HT1080 (cell line): ENCODE data around the gene GALNT9. TPM values are rescaled to one million over a fixed set of nuclear protein-coding genes. Genes with fewer than 3 reads are reported as not detected.

ENCODE experiments used
- DNase-seq: peaks from one replicate; pipeline ENCODE4 v3.0.0-alpha.2; 2015; ENCODE audit warnings: low read depth
- total RNA-seq: library from RNA; depleted of rRNA; stranded (reverse); fragments of >200 nt; shearing (Covaris generic); gene quantifications from 2 replicates; pipeline ENCODE4 v1.2.3, GENCODE V29; 2014

Gene GALNT9
- total RNA-seq, 1 experiment from 2014 or later: not detected

DNA sequence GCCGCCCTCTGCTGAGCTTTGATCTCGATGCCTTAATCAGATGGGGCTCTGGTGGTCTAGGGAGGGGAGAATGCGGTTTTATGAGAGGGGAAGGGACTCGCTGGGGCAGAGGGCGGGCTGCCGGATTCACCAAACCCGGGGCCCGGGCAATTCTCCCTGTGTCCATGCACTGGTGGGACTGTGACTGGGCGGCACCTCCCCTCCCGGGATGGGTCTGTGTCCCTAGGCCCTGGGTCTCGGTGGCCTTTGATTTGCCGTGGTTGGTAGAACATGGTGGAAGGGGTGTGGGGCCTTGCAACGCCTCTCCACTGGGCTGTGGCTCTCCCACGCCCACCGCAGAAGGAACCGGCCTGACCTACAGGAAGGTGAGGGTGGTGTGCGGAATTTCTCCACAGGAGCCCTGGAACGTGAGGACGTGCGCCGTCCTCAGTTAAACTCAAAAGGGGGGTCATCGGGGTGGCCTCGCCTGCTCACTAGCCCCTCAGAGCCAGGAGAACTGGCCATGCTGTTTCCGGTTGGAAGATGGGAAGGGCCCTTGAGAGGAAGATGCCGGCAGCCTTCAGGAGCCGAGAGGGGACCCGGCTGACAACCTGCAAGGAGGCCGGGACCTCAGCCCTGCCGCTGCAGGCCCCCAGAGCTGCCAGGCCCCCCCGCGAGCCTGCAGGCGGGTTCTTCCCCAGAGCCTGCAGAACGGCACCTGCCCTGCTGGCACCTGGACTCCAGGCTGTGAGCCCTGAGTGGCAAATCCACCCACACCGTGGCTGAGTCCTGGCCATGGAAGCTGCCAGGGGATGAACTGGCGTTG lies 141.5 kb downstream of the GALNT9 start:
- DNase-seq: no peak

DNA sequence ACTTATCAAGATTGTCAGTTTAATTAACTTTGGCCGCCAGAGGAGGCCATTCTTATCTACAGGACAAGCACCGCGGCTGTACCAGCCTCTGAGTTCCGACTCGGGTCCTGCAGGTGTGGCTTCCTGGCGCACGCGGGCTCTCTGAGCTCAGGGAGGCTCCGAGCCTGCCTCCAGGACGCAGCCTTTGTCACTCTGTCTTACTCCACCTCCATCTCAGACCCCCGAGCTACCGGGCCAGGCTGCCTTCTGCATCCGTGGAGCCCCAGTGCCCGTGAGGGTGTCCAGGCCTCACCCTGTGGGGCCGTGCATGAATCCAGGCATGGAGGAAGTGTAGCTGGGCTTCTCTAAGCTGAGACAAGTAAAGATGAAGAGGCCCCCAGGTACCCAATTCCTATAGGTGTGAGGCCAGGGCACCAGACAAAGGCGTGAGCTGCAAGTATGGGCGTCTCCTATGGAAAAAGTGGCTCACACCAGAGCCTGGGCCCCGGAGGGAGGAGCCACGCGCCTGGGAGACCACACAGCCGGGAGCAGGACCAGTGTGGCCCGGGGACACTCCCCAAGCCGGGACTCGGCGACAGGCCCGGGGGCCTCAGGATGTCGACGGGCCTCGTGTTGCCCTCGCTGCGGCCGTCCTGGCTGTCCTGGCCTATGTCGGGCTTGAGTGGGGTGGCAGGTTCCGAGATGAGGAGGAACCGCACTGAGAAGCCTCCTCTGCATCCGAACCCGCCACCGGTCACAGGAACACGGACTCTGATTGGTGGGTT lies 142.3 kb downstream of the GALNT9 start:
- DNase-seq: no peak

DNA sequence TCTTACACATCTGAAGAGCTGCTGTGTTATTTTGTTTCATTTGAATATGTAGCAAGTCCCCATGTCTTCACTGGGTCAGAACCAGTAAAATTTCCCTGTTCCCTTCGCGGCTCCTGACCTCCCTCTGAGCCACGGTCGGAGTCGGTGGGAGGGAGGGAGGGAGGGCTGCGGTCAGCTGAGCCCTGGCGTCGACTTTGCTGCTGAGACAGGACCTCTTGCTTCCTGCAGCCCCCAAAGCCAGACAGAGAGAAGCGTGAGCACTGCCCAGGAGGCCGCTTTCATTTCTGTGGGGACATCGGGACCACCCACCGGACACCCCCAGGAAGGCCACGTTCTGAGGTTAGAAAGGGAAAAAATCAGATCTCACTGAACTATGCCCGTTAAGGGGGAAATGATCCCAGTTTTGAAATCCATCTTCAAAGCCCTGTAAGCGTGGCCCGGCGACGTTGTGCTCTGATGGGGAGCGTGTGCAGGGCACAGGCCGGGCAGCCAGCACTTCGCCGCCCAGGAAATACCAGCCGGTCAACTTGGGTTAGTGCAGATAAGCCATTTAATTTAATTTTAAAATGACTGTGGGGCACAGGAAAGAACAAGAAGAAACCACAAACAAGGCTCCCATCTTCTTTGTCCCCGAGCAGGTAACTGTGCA lies 143.1 kb downstream of the GALNT9 start:
- DNase-seq: no peak

DNA sequence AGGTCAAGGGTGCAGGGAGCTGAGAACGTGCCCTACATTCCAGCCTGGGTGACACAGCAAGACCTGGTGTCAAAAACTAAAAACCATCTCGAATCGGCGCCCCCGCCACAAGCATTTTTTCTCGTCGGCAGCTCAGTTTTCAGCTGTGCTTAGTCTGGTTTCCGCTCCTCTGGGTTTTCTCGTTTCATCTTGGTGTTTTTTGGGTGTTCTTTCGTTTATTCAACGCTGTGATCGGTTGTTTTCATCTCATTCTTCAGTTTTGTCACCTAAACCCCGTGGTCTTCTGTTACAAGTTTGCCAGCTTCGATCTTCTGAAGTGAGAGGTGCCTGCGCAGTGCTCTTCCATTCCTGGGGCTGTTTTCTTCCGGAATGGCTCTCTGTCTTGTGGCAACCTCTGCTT lies 143.7 kb downstream of the GALNT9 start:
- no peak for DNase-seq

DNA sequence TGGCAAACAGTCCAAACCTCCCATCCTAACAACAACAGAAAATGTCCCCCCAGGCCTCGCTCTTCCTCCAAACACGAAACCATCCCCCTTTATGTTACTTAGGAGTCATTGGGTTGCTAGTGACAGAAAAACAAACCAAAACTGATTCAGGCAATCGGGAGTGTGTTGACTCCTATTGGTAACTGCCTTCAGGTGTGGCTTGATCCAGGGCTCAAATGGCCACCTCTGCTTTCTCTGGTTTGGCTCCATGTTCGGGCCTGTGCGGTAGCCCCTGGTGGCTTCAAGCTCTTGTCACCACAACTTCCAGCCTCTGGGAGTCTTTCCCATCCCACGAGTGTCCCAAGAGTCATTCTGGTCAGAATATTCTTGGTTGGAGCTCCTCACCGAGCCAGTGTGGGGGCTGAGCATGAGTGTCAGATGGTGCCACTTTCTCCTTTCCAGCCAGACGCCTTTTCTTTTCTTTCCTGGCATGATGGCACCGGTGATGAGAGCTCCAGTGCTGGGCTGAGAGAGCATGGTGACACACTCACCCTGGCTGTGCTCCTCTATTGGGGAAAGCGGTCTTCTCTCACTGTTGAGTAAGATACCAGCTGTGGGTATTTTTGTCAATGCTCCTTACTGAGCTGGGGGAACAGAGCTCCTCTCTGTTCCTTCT lies 146.6 kb downstream of the GALNT9 start:
- DNase-seq: no peak

DNA sequence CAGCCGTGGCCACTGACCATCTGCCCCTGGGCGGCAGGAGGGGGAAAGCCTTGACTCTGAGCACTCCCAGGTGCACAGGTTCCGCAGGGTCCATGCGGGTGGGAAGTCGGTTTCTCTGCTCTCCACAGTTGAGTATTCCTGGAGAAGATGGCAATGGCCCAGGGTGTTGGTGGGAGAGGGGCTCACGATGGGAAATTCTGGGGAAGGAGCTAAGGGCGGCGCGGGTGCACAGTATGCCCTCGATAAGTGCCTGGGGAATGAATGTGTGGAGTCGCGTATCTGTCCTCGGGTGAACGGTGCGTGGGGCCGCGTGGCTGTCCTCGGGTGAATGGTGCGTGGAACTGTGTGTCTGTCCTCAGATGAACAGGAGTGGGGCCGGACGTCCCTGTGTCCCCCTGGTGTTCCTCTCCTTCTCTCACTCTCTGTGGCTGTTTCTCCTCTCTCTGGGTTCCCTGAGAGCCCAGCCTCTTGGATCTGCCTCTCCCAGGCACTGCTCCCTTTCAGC lies 147.1 kb downstream of the GALNT9 start:
- DNase-seq: no peak

DNA sequence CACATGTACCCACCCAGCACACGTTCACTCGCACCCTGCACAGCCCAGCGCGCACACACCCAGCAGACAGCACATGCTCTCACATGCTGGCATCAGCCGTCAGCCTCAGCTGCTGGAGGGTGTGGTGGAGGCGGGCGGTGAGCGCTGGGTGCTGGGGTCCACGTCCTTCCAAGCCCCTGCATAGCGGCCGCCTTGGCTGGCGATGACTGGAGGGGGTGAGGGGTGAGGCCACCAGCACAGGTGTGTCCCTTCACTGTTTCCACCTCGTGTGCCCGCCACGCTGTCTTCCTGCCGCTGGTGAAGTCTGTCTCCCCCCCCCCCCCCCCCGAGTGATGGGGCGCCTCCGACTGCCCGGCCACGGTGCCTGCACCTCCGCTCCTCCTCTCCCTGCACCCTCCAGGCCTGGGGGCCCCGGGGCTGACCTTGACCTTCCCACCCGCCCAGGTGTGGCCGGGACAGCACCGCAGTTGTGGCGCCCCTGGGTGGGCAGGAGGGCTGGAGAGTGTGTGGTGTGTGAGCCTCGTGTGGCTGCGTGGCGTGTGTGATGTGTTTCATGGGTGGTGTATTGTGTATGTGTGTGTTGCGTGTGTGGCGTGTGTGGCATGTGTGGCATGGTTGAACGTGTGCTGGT lies 147.7 kb downstream of the GALNT9 start:
- DNase-seq: no peak

DNA sequence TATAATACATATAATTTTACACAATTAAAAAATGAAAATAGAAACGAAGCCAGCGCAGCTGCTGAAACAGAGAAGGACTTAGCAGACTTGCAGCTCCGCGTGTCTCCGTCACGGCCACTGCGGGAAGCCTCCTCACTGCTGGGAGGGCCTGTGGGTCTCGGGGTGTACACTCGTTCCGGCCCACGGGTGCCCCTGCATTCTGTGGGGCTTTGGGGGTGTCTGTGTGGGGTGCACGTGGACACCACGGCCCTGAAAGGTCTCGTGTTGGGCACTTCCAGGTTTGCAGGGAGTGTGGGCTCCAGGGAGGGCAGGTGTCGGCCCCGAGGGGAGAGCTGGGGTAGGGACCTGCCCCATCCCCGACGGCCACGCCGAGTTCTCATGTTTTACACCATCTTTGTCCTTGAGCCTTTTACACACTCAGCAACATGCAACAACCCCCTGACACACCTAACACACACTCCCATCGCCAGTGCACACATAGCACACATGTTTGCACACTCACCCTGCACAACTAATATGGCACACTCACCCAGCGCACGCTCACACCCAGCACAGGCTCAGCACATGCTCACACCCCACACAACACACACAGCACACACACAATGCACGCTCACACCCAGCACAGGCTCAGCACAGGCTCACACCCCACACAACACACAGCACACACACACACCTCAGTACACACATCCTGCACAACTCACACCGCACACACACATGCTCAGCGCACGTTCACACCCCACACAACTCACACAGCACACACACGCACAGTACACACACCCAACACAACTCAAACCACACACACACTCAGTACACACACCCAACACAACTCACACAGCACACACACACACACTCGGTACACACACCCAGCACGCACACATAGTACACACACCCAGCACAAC lies 148.5 kb downstream of the GALNT9 start:
- no peak for DNase-seq

DNA sequence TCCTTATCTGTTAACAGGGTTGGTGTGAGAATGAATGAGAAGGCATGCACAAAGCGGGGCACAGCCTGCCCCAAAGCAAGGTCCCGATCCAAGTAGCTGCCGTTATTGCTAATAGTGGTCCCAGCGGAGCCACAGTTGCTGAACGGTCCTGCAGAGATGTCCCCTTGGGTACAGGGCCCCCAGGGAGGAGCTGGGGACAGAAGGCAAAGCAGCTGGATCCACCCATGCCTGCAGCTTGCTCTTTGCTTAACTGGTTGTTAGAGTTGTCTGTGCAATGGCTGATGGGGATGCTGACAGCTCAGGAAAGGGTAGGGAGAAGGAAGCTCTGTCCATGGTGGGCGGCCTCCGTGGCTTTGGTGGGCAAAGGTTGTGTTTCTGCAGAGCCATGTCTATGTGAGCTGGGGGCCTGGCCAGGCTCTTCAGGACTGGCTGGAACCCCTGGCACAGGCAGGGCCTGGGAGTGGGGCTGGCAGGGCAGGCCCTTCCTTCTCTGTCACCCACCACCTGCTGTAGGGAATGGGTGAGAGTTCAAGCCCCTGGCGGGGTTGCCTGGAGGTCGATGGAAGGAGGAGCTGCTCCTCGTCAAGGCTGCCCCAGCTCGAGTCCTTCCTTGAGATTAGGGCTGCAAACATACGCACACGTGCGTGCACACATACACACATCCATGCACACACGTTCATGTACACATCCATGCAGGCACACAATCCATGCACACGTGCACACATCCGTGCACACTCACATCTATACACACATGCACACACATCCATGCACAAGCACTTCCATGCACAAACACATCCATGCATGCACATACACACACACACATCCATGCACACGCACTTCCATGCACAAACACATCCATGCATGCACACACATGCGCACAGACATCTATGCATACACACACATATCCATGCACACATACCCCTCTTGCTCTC lies 149.7 kb downstream of the GALNT9 start:
- no peak for DNase-seq

DNA sequence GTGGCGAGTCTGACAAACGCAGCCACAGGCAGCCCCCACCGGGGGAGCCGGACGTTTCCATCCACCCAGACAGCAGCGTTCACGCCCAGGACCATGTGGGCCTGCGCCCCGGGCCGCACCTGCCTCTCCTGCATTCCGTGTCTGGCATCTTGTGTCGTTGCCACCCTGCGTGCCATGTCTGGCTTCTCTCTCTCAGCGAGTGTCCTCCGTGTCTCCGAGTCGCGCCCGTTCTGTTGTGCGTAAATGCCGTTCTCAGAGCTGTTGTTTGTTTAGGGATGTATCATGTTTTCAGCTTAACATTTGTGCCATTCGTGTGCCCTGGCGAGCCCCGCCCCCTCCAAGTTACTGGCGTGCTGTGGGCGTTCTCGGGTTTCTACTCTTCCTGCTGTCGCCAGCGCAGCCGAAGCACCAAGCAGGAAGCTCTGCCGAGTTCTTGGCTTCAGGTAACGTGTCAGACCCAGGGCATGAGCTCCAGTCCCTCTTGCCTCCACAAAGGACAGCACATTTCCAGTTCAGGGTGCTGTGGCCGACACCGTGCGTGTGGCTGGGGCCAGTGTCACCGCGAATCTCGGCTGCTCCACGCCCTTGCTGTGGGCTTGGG lies 150.5 kb downstream of the GALNT9 start:
- no peak for DNase-seq

DNA sequence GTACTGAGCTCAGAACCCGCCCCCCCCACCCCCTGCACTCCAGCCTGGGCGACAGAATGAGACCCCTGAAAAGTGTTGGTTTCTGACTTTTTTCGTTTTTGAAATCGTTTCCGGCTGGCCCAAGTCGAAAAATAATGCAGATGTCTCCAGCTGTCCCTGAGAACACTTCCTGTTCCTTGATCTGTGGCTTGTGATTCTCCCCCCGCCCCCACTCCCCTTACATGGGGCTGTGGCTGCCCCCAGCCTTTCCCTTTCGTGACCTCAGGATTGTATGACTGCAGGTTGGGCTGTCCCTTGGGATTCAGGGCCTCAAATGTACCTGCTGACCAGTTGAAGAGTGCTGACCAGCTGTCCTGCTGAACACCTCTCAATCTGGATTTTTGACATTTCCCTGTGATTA lies 151.1 kb downstream of the GALNT9 start:
- no peak for DNase-seq

DNA sequence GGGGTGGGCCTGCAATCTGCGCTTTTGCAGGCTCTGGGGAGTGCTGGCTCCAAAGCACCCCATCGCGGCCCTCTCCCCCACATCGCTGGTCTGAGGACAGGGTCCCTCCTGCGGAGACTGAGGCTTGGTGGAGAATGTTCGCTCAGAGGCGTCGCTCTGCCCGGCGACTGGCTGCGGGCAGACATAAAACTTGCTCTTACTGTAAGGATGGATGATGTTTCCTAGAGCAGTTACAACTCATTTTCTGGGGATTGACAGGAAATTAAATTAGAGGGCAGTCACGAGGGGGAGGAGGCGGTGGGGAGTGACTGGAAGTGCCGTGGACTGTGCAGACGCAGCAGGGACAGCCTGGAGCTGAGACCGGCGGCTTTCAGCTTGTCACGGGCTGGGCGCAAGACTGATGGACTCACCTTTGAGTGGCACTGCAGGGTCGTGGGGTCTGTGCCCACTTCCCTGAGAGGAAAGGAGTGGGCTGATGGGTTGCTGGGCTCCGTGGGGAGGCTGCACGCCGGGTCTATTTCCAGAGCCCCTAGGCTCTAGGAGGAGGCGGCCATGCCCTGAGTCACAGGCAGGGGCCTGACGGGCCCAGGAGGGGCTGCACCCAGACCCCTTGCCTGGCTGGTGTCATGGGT lies 152.4 kb downstream of the GALNT9 start:
- DNase-seq: no peak

DNA sequence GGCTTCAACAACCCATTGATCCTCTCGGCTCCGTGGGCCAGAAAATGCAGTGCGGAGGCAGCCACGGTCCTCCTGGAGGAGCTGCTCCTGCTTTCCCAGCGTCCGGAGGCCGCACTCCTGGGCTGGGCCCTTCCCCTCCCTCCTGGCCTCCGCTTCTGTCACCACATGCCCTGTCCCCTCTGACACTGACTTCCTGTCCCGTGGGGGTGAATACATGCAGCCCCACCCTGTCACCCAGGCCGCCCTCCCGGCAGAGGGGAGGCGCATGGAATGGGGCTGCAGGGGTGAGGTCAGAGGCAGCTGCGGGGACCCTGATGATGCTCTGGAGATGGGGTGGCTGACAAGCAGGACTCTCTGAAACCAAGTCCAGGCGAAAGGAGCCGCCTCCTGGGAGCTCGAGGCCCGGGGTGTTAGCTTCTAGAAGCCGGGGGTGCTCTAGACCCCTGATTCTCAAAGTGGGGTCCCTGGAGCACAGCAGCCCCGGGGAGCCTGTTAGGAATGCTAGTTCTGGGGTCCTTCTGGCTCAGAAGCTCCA lies 152.9 kb downstream of the GALNT9 start:
- no peak for DNase-seq

DNA sequence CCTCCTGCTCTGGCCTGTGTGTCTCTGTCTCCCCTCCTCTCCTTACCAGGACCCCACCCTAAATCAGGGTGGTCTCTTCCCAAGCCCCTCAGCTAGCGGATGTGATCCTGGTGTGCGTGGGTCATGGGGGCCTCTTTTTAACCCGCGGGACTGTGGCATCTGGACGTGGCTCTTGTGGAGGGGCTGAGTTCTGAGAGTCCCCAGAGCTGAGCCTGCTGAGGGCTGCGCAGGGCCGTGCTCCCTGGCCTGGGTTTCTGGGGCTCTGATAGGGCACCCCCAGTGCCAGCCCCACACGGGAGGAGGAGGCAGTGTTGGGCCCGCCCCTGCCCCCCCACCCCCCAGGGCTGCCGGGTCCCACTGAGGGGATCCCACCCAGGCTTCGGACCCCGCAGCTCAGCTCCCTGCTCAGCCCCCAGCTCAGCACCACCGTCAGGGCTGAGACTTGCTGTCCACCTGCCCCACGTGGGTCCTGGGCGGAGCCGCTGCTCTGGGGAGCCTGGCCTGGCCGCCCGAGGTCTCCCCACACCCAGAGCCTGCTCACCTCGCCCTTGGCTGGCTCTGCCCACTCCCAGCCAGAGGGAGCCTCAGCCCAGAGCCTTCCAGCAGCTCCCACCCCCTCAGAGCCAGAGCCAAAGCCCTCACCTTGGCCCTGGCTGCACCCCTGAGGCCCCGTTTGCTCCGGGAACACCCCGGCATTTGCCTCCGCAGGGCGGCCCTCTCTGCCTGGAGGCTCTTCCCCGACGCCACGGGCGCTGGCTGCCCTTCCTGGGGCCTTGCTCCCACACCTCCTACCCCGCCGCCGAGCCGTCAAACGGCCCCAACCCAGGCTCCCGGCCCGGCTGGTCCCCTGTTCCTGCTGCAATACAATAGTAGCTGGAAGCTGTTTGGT lies 153.6 kb downstream of the GALNT9 start:
- DNase-seq: no peak

DNA sequence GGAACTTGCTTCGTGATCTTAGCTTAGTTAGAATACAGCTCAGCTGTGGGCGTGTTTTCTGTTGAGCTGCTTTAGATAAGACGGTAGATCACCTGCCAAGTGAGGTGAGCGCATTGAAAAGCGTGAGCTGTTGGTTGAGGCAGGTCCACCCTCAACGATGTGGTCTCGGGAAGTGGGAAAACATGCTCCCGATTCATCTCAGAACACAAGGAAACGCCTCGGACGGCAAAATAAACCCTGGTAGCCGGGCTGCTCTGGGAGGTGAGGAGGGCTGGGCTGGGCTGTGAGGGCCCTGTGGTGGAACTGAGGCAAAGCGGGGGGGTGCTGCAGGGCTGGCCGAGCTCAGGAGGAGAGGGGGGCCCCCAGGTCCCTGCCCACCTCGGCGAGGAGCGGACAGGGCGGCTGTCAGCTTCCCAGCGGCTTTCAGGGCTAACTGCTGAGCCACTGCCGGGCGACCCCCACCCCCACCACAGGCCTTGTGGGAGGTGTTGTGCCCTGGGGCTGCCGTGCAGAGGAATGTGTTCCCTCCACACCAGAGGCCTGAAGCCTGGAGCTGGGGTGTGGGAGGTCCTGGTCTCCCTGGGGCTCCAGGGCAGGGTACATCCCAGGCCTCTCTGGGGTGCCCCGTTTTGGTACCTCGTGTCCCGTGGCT lies 154.4 kb downstream of the GALNT9 start:
- DNase-seq: no peak
